OCI-LY3 (cell line): Measurements from ENCODE around the gene TMSB10.

Source experiments
- EZH2phosphoT487 ChIP-seq: fragments of 200-600 bp; shearing (Covaris generic); IDR thresholded peaks from 2 replicates; pipeline ENCODE4 v1.6.1; 2018; ENCODE audit warnings: antibody characterized with exemption, mixed run types, low read depth
- TF ChIP-seq, protein P1 (sequence below): fragments of 200-600, 300-600 bp; sonication (generic); IDR thresholded peaks from 2 replicates; pipeline ENCODE4 v1.5.1; 2014; ENCODE audit warnings: antibody characterized with exemption, low read length, low read depth

DNA sequence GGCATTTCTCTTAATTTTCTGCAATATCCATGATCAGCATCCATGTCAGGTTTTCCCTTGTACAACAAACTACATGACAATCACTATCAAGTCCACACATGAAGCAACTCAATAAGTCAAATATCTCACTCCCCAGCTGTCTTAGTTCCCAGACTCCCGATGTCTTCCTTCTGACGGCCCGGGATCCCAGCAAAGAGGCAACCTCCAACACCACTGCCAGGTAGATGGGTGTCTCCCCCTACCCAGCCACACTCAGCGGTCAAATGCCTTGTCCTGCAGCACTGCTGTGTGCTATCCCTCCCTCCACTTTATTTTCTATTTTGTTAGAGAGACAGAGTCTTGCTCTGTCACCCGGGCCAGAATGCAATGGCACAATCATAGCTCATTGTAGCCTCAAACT, 47.9 kb upstream of the TMSB10 start:
- TF ChIP-seq, protein P1, sequence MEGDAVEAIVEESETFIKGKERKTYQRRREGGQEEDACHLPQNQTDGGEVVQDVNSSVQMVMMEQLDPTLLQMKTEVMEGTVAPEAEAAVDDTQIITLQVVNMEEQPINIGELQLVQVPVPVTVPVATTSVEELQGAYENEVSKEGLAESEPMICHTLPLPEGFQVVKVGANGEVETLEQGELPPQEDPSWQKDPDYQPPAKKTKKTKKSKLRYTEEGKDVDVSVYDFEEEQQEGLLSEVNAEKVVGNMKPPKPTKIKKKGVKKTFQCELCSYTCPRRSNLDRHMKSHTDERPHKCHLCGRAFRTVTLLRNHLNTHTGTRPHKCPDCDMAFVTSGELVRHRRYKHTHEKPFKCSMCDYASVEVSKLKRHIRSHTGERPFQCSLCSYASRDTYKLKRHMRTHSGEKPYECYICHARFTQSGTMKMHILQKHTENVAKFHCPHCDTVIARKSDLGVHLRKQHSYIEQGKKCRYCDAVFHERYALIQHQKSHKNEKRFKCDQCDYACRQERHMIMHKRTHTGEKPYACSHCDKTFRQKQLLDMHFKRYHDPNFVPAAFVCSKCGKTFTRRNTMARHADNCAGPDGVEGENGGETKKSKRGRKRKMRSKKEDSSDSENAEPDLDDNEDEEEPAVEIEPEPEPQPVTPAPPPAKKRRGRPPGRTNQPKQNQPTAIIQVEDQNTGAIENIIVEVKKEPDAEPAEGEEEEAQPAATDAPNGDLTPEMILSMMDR = no peak
- no peak for TF ChIP-seq EZH2phosphoT487
